Gastroesophageal sphincter (tissue), 3 donors: Measurements from ENCODE around the gene CDH23.

Experiments
- EP300 ChIP-seq: sonication (generic); formaldehyde crosslinking; IDR thresholded peaks from one replicate; pipeline ENCODE4 v1.6.1; 2017; ENCODE audit warnings: antibody characterized with exemption, mild to moderate bottlenecking
- POLR2A ChIP-seq, 2 donors: fragments of 450-650 bp; IDR thresholded peaks; one replicate each; pipeline ENCODE4 v1.6.1; 2017; ENCODE audit warnings: antibody characterized with exemption in 2 of 2, mild to moderate bottlenecking in 2 of 2, moderate library complexity in 1 of 2
- POLR2AphosphoS5 ChIP-seq: sonication (generic); formaldehyde crosslinking; IDR thresholded peaks from one replicate; pipeline ENCODE4 v1.6.1; 2017; ENCODE audit warnings: antibody characterized with exemption
- TF ChIP-seq, protein P1 (sequence below), 4 experiments: fragments of 200-600 bp in 2 of 4; fragments of 450-650 bp in 2 of 4; sonication (generic) in 1 of 4; IDR thresholded peaks; one replicate each; pipeline ENCODE4 v1.5.1; 2017 to 2019; ENCODE audit warnings: antibody characterized with exemption in 4 of 4, mild to moderate bottlenecking in 2 of 4, moderate library complexity in 2 of 4

DNA sequence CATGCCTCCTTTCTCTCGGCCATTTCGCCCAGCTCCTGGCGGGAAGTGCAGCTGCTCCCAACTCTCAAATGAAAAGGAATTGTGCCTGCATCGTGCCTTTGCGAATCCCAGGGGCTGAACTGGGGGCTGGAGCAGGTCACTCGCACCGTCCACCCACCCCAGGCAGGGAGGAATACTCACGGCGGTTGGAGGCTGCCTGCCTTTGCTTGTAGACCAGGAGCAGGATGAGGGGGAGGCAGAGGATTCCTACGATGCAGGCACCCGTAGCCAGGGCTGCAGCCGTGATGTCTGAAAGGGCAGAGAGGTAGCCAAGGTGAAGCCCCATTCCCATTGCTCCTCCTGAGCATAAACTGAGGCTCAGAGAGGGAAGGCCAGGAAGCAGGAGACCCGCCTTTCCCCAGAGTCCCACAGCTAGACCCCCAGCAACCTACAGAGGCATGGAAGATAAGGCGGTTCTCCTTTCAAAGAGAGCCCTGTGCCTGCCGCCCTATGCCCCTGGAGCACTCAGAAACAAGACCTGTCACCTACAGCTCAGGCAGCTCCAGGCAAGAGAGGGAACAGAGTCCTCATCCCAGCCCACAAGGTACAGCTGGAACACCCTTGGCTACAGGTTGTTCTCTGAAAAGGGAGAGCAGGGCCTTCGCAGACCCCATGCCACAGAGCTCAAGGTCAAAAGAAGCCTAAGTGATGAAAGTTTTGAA, 358.6 kb downstream of the CDH23 start:
- TF ChIP-seq, protein P1, sequence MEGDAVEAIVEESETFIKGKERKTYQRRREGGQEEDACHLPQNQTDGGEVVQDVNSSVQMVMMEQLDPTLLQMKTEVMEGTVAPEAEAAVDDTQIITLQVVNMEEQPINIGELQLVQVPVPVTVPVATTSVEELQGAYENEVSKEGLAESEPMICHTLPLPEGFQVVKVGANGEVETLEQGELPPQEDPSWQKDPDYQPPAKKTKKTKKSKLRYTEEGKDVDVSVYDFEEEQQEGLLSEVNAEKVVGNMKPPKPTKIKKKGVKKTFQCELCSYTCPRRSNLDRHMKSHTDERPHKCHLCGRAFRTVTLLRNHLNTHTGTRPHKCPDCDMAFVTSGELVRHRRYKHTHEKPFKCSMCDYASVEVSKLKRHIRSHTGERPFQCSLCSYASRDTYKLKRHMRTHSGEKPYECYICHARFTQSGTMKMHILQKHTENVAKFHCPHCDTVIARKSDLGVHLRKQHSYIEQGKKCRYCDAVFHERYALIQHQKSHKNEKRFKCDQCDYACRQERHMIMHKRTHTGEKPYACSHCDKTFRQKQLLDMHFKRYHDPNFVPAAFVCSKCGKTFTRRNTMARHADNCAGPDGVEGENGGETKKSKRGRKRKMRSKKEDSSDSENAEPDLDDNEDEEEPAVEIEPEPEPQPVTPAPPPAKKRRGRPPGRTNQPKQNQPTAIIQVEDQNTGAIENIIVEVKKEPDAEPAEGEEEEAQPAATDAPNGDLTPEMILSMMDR (IDR thresholded peaks at IDR 0.05): no peak
- TF ChIP-seq POLR2A (IDR thresholded peaks at IDR 0.05) (no peak), POLR2AphosphoS5 (no peak), EP300 (no peak)
